ENCODE results near the gene TGFBR2.

- TF ChIP-seq CTCF (IDR thresholded peaks at IDR 0.05; ENCODE audit: poor library complexity): no peak
- TF ChIP-seq EZH2phosphoT487 (IDR thresholded peaks at IDR 0.05; ENCODE audit: low read depth, severe bottlenecking, unreplicated experiment): no peak
- TF ChIP-seq EZH2 (IDR thresholded peaks at IDR 0.05; ENCODE audit: borderline replicate concordance): no peak
These were observed 82.6 kb downstream of the TGFBR2 start for GRCh38 chr3:30688776-30689641.
